Kidney tubule cell (primary cell): ENCODE data around the gene CAPS.
"Not testable (repeated sequence)": the region's sequence is repeated elsewhere in the genome, so short reads cannot be mapped to it uniquely, and the experiment has no call there.

Source experiments
- DNase-seq: peaks from one replicate; pipeline ENCODE4 v3.0.0-alpha.2; 2018; ENCODE audit warnings: low spot score

Gene CAPS

DNA sequence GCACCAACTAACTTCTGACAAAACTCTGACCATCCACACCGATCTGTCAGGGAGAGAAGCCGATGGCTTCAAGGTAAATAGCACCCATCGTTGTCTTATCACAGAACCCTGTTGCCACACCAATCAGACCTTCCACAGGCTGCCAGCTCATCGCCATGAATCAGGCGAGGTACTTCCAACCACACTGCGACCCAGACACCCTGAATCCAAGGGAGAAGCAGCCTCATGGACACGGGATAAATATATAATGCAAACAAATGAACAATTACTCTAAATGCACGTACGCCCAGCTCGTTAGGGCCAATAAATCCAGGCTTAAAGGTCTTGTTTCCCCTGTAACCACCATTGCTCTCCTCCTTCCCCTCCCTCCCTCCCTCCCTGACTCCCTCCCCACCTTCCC lies 43.1 kb downstream of the CAPS start:
- DNase-seq, result peak; percentile 31

- no peak for DNase-seq
Measured at GRCh38 chr19:5958074-5958850, 44.2 kb downstream of the CAPS start.

DNA sequence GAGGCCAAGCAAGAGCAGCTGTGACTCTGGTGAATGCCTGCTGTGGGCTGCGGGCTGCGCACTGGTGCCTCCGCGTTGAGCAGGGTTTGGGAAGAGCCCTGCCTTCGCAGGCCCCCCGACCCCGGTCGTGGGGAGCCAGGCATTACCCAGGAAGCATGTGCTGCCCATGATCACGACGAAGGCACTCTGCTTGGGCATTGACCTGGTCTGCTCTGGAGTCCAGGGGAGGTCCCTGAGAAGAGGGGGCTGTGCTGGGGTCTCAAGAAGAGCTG lies 44.7 kb downstream of the CAPS start:
- no peak for DNase-seq

DNA sequence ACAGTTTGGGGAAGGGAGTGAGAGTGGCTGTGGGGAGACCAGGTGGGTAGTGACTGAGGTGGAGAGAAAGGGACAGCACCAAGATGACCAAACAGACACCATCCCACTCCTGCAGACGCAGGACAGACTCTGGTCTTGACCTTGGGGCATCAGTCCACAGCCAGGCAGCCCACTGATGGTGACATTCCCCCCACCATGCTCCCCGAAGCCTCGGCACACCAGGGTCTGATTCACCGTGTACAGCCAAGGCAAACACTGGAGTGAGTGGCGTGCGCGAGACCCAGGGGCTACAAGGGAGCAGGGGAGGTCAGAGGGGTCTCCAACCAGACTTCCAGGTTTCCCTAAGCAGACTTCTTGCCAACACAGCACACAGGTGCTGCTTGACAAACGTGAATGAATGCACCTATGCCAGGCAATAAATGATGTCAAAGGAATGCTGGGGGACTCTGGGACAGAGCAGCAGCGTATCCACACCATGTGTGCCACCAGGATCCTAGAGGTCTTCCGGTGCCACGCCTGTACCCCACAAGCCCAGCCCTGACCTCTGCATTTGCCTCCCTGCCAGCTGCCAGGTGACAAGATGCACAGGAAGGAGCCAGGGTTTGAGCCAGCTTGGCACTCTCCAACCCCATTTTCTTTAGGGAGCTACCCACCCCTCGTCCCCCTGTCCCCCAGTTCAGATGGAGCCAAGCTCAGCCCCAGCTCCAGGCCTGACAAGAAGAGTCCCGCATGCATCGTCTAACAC lies 45.4 kb downstream of the CAPS start:
- no peak for DNase-seq

DNA sequence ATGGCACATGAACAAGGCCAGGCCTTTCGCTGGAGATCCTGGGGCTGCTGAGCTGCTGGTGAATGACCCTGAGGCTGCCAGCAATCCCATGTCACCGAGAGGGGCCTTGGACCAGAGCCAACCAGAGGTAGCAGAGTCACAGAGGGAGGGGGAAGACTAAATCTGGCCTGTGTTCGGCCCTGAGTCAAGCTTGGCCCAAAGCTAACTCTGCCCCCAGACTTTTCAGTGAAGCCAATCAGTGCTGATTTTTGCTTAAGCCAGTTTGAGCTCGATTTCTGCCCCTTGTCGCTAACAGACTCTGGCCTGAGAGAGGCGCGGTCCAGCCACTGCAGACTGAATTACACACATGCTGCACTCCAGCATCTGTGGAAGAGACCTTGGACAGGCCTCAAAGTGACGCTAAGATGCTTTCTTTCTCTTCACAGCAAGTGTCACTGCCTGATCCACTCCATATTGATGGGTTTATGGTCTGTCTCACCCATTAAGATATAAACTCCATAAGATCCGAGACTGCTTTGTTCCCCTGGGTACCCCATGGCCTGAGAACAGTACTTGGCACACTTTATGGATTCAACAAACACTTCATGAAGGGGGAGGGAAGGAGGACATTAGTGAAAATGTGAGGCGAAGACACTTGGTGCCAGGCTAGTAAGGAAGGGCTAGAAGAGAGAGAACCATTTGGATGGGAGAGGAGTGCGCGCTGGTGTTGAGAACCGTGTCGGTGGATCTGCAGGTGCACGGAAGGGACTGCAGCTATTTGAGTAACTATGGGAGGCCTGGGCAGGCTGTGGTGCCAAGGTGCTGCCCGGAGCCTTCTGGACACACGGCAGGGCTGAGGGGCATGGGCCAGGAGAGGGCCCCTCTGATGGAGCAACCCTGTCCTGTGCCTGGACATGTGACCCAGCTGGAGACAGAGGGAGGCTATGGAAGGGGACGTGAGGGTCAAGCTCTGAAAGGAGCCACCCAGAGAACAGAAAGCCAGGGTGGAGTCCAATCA lies 46.2 kb downstream of the CAPS start:
- DNase-seq, result no peak

GRCh38 chr19:5961641-5961968 lies 47.6 kb downstream of the CAPS start:
- not testable (repeated sequence) for DNase-seq

GRCh38 chr19:5961969-5962945 lies 48.2 kb downstream of the CAPS start:
- DNase-seq, result peak; percentile 53

GRCh38 chr19:5963259-5963658 lies 49.2 kb downstream of the CAPS start:
- DNase-seq, result not testable (repeated sequence)

DNA sequence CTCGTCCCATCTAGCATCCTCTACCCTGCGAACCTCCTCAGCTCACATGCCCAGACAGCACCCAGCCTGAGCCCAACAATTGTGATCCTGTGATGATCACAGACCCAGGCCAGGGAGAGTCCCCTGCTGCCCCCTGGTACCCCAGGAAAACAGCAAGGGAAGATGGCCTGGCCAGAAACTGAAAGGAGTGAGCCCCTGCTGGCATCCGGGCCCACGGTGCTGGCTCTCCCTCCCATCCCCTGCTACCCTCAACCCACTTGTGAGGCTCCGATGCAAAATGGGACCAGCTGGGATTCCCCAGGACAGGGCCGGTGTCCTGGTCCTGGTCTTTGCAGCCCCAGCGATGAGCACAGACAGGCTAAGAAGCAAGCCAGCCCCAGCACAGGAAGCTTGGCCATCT lies 49.8 kb downstream of the CAPS start:
- DNase-seq, result no peak

DNA sequence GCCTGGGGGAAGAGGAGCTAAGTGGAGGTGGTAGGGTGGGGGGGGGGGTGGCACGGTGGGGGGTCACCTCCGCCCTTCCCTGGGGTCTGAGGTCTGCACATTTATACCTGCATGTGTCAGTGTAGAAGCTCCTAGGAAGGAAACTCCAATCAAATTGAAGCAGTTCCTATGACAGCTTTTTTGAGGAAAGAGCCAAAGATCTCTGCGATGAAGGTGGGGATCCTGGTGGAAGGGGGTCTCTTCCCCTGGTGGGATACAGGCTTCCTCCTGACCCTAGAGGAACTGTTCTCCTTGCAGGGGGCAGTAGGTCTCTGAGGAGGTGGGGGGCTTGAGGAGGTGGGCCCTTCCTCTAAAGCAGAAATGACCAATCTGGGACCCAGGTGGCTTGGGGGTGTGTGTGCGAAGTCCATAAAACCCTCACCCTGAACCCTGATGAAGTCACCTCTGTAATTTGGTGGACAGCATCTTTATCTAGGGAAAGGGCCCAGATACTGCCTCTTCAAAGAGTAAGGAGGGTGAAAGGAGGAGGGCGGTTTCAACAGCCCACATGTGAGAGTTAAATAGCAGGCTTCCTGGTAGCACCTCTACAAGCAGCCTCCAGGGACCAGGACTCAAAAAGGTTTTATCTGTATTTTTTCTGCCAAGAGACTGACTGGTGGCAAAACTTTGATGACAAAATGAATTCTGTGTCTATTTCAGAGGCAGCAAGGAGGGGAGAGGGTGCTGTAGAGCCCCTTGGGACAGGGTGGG lies 50.9 kb downstream of the CAPS start:
- no peak for DNase-seq
